ENCODE data around the gene ACSBG1. TPM values are rescaled to one million over a fixed set of nuclear protein-coding genes. Genes with fewer than 3 reads are reported as not detected.

The ACSBG1 gene
- polyA plus RNA-seq, 1 donor (not counting 4 experiments of a cell fraction or from before 2014, with no cell fraction given), result 0.01 TPM

DNA sequence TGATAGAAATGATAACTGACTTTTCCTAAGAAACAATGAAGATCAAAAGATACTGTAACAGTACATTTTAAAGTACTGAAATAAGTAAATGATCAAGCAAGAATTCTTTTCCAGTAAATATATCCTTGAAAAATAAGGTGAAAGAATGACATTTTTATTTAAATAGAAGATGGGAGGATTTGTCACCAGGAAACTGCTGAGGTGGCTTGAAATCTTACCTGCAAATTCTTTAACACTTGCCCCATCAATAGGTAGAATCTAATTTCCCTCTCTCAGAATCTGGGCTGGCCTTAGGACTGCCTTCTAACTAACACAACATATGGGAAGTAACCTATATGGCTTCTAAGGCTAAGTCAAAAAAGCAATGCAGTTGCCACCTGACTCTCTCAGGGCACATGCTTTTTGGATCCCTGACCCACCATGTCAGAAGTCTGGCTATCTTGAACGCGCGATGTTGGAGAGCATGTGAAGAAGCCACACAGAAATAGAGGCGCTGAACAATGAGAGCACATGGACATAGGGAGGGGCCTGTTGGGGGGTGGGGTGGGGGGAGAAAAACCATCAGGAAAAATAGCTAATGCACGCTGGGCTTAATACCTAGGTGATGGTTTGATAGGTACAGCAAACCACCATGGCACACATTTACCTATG lies 11.5 kb downstream of the ACSBG1 start:
- Histone ChIP-seq H3K27ac (ENCODE audit: control insufficient read depth, insufficient read depth, low read length) (no peak overlapping the region), H4K20me1 (ENCODE audit: control insufficient read depth, extremely low read depth, insufficient read depth, low read length) (no peaks in the 10 kb centered on the region), H3K27me3 (ENCODE audit: control insufficient read depth, extremely low read depth, insufficient read depth, low read length) (no peaks in the 10 kb centered on the region), H3K9me3 (ENCODE audit: control insufficient read depth, low read depth, low read length) (no peaks in the 10 kb centered on the region), H3K4me3 (ENCODE audit: control insufficient read depth in 2 of 3, extremely low read depth in 1 of 3, insufficient read depth in 2 of 3, low read depth in 1 of 3, low read length in 3 of 3) (no peak overlapping the region), H3K9me1 (ENCODE audit: control insufficient read depth, extremely low read depth, insufficient read depth, low read length) (no peaks in the 10 kb centered on the region), H3K9ac (ENCODE audit: control insufficient read depth, extremely low read depth, insufficient read depth, low read length) (no peak overlapping the region), H3K4me2 (ENCODE audit: control insufficient read depth, extremely low read depth, insufficient read depth, low read depth, low read length) (no peak overlapping the region), H3K4me1 (ENCODE audit: control insufficient read depth, extremely low read depth, insufficient read depth, low read length) (no peaks in the 10 kb centered on the region), H2AFZ (ENCODE audit: control insufficient read depth, low read length) (no peak overlapping the region), H3K36me3 (ENCODE audit: control insufficient read depth in 2 of 2, extremely low read depth in 1 of 2, insufficient read depth in 2 of 2, low read length in 2 of 2) (no peaks in the 10 kb centered on the region), H3K79me2 (ENCODE audit: control insufficient read depth, insufficient read depth, low read length) (no peaks in the 10 kb centered on the region)
- FAIRE-seq (no peak), DNase-seq (ENCODE audit: low read depth, low spot score) (no peak)
- no peak for TF ChIP-seq EZH2 (IDR thresholded peaks at IDR 0.05; ENCODE audit: low read length)
- TF ChIP-seq, protein P1, sequence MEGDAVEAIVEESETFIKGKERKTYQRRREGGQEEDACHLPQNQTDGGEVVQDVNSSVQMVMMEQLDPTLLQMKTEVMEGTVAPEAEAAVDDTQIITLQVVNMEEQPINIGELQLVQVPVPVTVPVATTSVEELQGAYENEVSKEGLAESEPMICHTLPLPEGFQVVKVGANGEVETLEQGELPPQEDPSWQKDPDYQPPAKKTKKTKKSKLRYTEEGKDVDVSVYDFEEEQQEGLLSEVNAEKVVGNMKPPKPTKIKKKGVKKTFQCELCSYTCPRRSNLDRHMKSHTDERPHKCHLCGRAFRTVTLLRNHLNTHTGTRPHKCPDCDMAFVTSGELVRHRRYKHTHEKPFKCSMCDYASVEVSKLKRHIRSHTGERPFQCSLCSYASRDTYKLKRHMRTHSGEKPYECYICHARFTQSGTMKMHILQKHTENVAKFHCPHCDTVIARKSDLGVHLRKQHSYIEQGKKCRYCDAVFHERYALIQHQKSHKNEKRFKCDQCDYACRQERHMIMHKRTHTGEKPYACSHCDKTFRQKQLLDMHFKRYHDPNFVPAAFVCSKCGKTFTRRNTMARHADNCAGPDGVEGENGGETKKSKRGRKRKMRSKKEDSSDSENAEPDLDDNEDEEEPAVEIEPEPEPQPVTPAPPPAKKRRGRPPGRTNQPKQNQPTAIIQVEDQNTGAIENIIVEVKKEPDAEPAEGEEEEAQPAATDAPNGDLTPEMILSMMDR (optimal IDR thresholded peaks at IDR 0.05 in 1 of 3, IDR thresholded peaks at IDR 0.05 in 1 of 3, conservative IDR thresholded peaks at IDR 0.05 in 1 of 3; ENCODE audit: extremely low read depth in 1 of 3, insufficient read depth in 2 of 3, low read length in 3 of 3), result no peak
- dilution Hi-C loops (cut with MboI; ENCODE audit: extremely low pct_ligation_motif_present, low sequenced_read_pairs), result no loop called here

DNA sequence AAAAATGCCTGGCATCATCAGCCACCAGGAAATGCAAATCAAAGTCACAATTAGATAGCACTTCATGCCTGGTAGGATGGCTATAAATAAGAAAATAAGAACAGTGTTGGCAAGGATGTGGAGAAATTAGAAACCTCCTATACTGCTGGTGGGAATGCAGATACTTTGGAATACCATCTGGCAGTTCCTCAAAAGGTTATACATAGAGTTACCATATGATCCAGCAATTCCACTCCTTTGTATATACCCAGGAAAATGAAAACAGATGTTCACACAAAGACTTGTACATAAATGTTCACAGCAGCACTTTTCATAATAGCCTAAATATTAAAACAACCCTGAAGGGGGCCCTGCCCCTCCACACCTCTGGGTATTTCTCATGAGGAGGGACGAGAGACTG lies 13.7 kb downstream of the ACSBG1 start:
- no peak overlapping the region for H3K4me2 ChIP-seq (ENCODE audit: control insufficient read depth, extremely low read depth, insufficient read depth, low read depth, low read length)
- DNase-seq (ENCODE audit: low read depth, low spot score) (no peak), FAIRE-seq (no peak)
- no peak overlapping the region for H3K9ac ChIP-seq (ENCODE audit: control insufficient read depth, extremely low read depth, insufficient read depth, low read length)
- no peaks in the 10 kb centered on the region for H3K36me3 ChIP-seq (ENCODE audit: control insufficient read depth in 2 of 2, extremely low read depth in 1 of 2, insufficient read depth in 2 of 2, low read length in 2 of 2)
- H3K9me3 ChIP-seq (ENCODE audit: control insufficient read depth, low read depth, low read length), result no peaks in the 10 kb centered on the region
- no peaks in the 10 kb centered on the region for H4K20me1 ChIP-seq (ENCODE audit: control insufficient read depth, extremely low read depth, insufficient read depth, low read length)
- peaks cover 2% of the 10 kb centered on the region for H3K9me1 ChIP-seq (ENCODE audit: control insufficient read depth, extremely low read depth, insufficient read depth, low read length)
- H2AFZ ChIP-seq (ENCODE audit: control insufficient read depth, low read length), result no peak overlapping the region
- dilution Hi-C loops (cut with MboI; ENCODE audit: extremely low pct_ligation_motif_present, low sequenced_read_pairs), result no loop called here
- no peaks in the 10 kb centered on the region for H3K79me2 ChIP-seq (ENCODE audit: control insufficient read depth, insufficient read depth, low read length)
- H3K4me3 ChIP-seq (ENCODE audit: control insufficient read depth in 2 of 3, extremely low read depth in 1 of 3, insufficient read depth in 2 of 3, low read depth in 1 of 3, low read length in 3 of 3), result no peak overlapping the region
- H3K4me1 ChIP-seq (ENCODE audit: control insufficient read depth, extremely low read depth, insufficient read depth, low read length), result peaks cover 6% of the 10 kb centered on the region
- TF ChIP-seq, protein P1 (optimal IDR thresholded peaks at IDR 0.05 in 1 of 3, IDR thresholded peaks at IDR 0.05 in 1 of 3, conservative IDR thresholded peaks at IDR 0.05 in 1 of 3; ENCODE audit: extremely low read depth in 1 of 3, insufficient read depth in 2 of 3, low read length in 3 of 3), result no peak
- no peak for TF ChIP-seq EZH2 (IDR thresholded peaks at IDR 0.05; ENCODE audit: low read length)
- H3K27me3 ChIP-seq (ENCODE audit: control insufficient read depth, extremely low read depth, insufficient read depth, low read length), result no peaks in the 10 kb centered on the region
- no peak overlapping the region for H3K27ac ChIP-seq (ENCODE audit: control insufficient read depth, insufficient read depth, low read length)

All from keratinocyte (primary cell).